MG63 (cell line): ENCODE data around the gene PRDM13. TPM values are rescaled to one million over a fixed set of nuclear protein-coding genes. Genes with fewer than 3 reads are reported as not detected.
"Not testable (repeated sequence)": the region's sequence is repeated elsewhere in the genome, so short reads cannot be mapped to it uniquely, and the experiment has no call there.

Experiments used
- DNase-seq: peaks from one replicate; pipeline ENCODE4 v3.0.0-alpha.2; 2020
- H3K27me3 ChIP-seq: fragments of 250-450 bp; sonication (Bioruptor Pico); 2 replicates; pipeline ENCODE4 v1.5.1; 2020; ENCODE audit warnings: mild to moderate bottlenecking, moderate library complexity
- H3K36me3 ChIP-seq: fragments of 250-450 bp; sonication (Bioruptor Pico); 2 replicates; pipeline ENCODE4 v1.5.1; 2020; ENCODE audit warnings: mild to moderate bottlenecking, moderate library complexity
- H3K4me3 ChIP-seq: fragments of 250-450 bp; sonication (Bioruptor Pico); 2 replicates; pipeline ENCODE4 v1.5.1; 2020; ENCODE audit warnings: mild to moderate bottlenecking, moderate library complexity
- H3K9me3 ChIP-seq: fragments of 250-450 bp; sonication (Bioruptor Pico); 2 replicates; pipeline ENCODE4 v1.5.1; 2020; ENCODE audit warnings: mild to moderate bottlenecking, moderate library complexity
- total RNA-seq: library from RNA; depleted of rRNA; stranded (reverse); fragments of >200 nt; shearing (Covaris generic); gene quantifications from 2 replicates; pipeline ENCODE4 v1.2.3, GENCODE V29; 2014; ENCODE audit warnings: low replicate concordance

PRDM13 gene
- total RNA-seq, 1 experiment from 2014 or later, result 0.07 TPM

DNA sequence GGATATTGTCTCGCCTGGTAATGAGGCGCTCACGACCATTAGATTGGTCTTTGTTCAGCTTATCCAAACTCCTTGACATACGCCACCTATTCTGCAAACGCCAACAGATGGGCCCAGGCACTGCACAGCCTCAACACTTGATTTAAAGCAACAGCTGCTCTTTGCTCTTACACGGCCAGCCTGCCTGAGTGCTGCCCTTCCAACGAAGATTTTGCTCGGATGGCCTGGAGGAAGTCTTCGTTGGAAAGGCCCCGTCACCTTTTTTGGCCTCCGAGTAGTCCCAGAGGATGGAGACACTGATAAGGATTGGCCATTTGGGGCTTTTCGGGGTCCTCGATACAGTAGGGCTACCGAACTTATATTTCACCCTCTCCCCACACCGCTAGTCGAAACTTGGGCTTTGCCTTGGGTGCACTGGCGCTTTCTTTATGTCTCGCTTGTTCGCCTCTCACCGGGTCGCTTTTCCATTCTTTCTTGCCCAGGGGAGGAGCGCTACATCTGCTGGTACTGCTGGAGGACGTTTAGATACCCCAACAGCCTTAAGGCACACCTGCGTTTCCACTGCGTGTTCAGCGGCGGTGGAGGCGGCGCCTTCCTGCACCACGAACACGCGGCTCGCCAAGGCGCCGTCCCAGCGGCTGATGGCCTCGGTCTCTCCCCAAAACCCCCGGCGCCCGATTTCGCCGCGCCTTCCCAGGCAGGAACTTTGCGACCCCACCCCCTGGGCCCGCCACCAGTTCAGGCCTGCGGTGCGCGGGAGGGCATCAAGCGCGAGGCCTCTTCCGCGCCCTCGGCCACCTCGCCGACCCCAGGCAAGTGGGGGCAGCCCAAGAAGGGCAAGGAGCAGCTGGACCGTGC is 6.1 kb downstream of the PRDM13 start:
- Histone ChIP-seq H3K9me3 (no peaks in the 10 kb centered on the region), H3K4me3 (peak overlapping the region; percentile 34)

DNA sequence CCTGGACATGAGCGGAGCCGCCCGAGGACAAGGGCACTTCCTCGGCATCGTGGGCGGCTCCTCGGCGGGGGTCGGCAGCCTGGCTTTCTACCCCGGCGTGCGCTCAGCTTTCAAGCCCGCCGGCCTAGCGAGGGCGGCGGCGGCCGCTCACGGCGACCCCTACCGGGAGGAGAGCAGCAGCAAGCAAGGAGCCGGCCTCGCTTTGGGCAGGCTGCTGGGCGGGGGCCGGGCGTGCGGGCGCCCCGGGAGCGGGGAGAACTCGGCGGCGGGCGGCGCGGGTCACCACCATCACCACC is 6.7 kb downstream of the PRDM13 start:
- Histone ChIP-seq H3K9me3 (no peaks in the 10 kb centered on the region), H3K27me3 (peaks cover 71% of the 10 kb centered on the region), H3K36me3 (no peaks in the 10 kb centered on the region), H3K4me3 (peak overlapping the region; percentile 34)
- peak; percentile 58 for DNase-seq

More for the DNA sequence above, 6.1 kb downstream of the PRDM13 start:
- Histone ChIP-seq H3K36me3 (no peaks in the 10 kb centered on the region), H3K27me3 (peaks cover 71% of the 10 kb centered on the region)
- no peak for DNase-seq

DNA sequence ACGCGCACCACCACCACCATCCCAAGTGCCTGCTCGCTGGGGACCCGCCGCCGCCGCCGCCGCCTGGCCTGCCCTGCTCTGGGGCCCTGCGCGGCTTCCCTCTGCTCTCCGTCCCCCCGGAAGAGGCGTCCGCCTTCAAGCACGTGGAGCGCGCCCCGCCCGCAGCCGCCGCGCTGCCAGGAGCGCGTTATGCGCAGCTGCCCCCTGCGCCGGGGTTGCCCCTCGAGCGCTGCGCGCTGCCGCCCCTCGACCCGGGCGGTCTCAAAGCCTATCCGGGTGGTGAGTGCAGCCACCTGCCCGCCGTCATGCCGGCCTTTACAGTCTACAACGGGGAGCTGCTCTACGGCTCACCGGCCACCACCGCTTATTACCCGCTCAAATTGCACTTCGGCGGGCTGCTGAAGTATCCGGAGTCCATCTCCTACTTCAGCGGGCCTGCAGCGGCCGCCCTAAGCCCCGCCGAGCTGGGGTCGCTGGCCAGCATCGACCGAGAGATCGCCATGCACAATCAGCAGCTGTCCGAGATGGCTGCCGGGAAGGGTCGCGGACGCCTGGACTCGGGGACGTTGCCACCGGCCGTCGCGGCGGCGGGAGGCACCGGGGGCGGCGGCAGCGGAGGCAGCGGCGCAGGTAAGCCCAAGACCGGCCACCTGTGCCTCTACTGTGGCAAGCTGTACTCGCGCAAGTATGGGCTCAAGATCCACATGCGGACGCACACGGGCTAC is 7.2 kb downstream of the PRDM13 start:
- peak overlapping the region; percentile 34 for H3K4me3 ChIP-seq
- H3K27me3 ChIP-seq, result peaks cover 72% of the 10 kb centered on the region
- peak; percentile 11 for DNase-seq
- H3K36me3 ChIP-seq, result no peaks in the 10 kb centered on the region
- no peaks in the 10 kb centered on the region for H3K9me3 ChIP-seq

DNA sequence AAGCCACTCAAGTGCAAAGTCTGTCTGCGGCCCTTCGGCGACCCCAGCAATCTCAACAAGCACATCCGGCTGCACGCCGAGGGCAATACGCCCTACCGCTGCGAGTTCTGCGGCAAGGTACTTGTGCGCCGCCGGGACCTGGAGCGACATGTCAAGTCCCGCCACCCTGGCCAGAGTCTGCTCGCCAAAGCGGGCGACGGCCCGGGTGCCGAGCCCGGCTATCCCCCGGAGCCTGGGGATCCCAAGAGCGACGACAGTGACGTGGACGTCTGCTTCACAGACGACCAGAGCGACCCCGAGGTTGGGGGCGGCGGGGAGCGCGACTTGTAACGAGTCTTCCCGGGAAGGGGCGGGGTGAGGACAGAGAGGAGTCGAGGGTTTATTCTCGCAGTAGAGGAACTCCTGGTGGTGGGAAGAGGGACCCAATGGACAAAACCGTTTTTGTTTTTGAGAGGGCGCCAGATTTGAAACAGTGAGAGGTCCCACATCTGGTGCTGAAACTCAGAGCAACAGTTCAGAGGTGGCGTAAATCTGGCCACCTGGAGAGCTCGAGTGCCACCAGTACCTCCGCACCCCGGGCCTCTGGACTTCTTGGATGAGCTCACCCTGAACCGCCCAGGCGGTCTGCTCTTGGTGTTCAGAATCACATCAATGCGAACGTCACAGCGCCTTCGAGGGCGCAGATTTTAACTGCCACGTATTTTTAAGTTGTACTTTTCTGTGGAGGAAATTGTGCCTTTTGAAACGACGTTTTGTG is 8.0 kb downstream of the PRDM13 start:
- peaks cover 80% of the 10 kb centered on the region for H3K27me3 ChIP-seq

DNA sequence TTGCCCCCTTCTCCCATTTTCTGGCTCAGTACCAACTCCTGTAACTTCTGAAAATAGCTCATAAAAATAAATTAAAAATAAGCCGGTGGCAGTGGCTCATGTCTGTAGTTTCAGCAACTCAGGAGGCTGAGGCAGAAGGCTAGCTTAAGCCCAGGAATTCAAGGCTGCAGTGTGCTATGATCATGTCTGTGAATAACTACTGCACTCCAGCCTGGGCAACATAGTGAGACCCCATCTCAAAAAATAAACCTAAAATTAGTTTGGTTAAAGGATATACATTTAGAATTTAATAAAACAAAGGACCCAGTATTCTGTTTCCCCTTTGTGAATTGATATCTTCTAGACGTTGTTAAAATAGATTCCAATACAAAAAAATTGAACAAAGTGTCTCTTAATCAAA is 10.5 kb downstream of the PRDM13 start:
- Histone ChIP-seq H3K9me3 (no peaks in the 10 kb centered on the region), H3K36me3 (no peaks in the 10 kb centered on the region), H3K27me3 (peaks cover 88% of the 10 kb centered on the region), H3K4me3 (no peak overlapping the region)
- DNase-seq, result no peak

More for the DNA sequence above, 8.0 kb downstream of the PRDM13 start:
- Histone ChIP-seq H3K36me3 (no peaks in the 10 kb centered on the region), H3K9me3 (no peaks in the 10 kb centered on the region), H3K4me3 (peak overlapping the region; percentile 34)
- DNase-seq, result peak; percentile 18

DNA sequence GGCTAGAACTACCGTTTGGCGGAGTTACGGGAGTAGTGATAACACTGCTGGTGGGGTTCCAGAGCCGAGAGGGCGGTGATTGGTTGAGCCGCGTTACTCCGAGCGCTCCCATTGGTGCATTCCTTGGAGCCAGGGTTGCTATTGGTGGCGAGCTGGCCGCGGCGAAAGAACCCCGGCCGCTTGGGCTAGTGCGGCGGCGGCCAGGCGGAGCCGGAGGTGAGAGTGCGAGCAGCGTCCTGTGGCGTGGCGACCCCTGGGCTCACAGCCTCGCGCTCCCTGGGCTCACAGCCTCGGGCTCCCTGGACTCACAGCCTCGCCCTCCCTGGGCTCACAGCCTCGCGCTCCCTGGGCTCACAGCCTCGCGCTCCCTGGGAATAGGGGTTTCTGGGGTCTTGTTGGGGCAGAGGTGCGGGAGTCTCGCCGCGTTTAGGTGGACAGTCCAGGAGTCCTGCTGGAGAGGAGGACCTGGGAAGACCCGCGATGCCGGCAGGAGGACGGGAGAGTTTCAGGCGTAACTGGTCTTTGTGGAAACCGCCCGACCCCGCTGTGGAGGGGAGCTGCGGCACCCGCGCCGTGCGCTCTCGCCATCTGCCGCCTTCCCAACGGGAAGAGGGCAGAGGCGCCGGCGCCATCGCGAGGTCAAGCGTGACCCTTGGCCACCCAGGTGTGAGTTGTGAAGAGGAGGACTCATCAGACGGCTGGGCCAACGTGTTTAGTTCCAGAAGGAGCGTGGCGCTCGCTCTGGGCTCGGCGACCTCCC is 12.2 kb downstream of the PRDM13 start:
- no peak for DNase-seq
- Histone ChIP-seq H3K9me3 (no peaks in the 10 kb centered on the region), H3K27me3 (peaks cover 82% of the 10 kb centered on the region), H3K4me3 (no peak overlapping the region), H3K36me3 (no peaks in the 10 kb centered on the region)

DNA sequence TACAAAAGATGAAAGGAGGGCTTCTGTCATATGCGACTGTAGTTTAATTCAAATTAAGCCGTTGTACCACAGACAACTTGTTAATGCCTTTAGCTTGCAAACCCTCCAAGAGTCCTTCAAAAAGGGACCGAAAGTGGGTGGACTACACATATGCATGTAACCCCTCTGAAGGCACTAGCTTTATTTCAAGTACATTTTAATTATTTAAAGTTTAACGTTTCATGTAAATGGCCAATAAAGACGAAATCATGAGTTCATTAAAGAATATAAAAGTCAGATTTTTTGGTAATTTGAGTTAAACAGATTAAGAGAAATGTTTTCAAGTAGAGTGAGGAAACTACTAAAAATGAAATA is 12.8 kb downstream of the PRDM13 start:
- DNase-seq, result no peak
- no peaks in the 10 kb centered on the region for H3K36me3 ChIP-seq
- H3K27me3 ChIP-seq, result peaks cover 77% of the 10 kb centered on the region
- no peaks in the 10 kb centered on the region for H3K9me3 ChIP-seq
- H3K4me3 ChIP-seq, result no peak overlapping the region

DNA sequence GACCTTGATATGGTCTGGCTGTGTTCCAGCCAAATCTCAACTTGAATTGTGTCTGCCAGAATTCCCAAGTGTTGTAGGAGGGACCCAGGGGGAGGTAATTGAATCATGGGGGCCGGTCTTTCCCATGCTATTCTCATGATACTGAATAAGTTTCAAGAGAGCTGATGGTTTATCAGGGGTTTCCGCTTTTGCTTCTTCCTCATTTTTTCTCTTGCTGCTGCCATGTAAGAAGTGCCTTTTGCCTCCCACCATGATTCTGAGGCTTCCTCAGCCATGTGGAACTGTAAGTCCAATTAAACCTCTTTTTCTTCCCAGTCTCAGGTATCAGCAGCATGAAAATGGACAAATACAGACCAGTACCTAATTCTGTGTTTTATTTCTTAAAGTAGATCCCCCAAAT is 15.4 kb downstream of the PRDM13 start:
- H3K27me3 ChIP-seq, result peaks cover 52% of the 10 kb centered on the region
- not testable (repeated sequence) for H3K4me3 ChIP-seq, H3K9me3 ChIP-seq, H3K36me3 ChIP-seq, DNase-seq

DNA sequence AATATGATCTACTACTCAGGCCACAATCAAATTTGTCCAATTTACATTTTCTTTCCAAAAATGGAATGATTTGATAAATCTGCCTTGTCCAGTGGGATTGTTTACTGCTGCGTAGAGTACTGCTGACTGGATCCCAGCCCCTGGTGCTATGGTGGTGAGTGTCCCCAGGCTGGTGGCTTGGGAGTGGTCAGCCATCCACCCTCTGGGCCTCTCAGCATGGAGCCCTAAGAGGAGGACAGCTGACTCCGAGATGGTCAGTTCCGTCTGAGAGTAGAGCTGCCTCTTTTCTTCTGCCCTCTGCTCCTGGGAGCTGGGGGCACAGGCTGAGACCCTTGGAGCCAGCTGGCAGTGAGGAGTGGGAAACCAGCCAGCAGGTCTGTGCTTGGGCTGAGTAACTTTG is 22.7 kb downstream of the PRDM13 start:
- H3K36me3 ChIP-seq, result no peaks in the 10 kb centered on the region
- peaks cover 7% of the 10 kb centered on the region for H3K27me3 ChIP-seq
- DNase-seq, result no peak
- no peak overlapping the region for H3K4me3 ChIP-seq
- no peaks in the 10 kb centered on the region for H3K9me3 ChIP-seq

DNA sequence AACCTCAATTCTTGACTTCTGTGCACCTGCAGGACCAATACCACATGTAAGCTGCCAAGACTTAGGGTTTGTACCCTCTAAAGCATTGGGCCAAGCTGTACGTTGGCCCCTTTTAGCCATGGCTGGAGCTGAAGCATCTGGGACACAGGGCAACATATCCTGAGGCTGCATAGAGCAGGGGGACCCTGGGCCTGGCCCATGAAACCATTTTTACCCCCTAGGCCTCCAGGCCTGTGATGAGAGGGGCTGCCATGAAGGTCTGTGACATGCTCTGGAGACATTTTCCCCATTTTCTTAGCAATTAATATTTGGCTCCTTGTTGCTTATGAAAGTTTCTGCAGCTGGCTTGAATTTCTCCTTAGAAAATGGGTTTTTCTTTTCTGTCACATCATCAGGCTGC is 31.0 kb downstream of the PRDM13 start:
- no peak for DNase-seq
- peaks cover 10% of the 10 kb centered on the region; the same call in 1 of the 2 replicates for H3K9me3 ChIP-seq
- H3K36me3 ChIP-seq, result no peaks in the 10 kb centered on the region
- no peak overlapping the region for H3K4me3 ChIP-seq
- H3K27me3 ChIP-seq, result 0 out of 2 replicates have a peak, but pooled peaks cover 4% of the 10 kb centered on the region

DNA sequence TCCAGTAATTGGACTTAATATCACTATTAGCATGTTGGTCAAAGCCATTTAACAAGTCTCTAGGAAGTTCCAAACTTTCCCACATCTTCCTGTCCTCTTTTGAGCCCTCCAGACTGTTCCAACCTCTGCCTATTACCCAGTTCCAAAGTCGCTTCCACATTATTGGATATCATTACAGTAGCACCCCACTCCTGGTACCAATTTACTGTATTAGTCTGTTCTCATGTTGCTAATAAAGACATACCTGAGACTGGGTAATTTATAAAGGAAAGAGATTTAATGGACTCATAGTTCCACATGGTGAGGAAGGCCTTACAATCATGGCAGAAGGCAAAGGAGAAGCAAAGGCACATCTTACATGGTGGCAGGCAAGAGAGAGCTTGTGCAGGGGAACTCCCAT is 31.7 kb downstream of the PRDM13 start:
- not testable (repeated sequence) for H3K36me3 ChIP-seq, H3K4me3 ChIP-seq, H3K9me3 ChIP-seq, DNase-seq, H3K27me3 ChIP-seq

DNA sequence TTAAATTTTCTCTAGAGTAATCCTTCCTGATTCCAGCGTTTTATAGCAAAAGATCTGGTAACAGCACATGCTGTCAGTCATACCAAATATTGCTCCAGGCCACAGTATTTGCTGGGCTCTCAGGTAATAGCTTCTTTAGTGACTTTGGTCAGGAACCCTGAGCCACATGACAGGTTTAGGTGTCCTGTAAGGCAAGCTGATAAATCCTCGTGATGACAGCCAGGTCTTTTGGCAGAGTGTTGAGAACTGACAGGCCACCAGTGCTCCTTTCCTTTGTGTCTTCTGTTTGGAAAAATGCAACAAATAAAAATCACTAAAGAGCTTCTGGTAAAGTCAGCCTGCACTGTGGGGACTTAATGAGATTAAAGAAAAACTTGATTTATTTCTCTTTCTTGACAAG is 34.6 kb downstream of the PRDM13 start:
- Histone ChIP-seq H3K27me3 (peaks cover 3% of the 10 kb centered on the region), H3K36me3 (no peaks in the 10 kb centered on the region), H3K9me3 (peaks cover 10% of the 10 kb centered on the region; the same call in 1 of the 2 replicates), H3K4me3 (no peak overlapping the region)
- DNase-seq, result no peak

DNA sequence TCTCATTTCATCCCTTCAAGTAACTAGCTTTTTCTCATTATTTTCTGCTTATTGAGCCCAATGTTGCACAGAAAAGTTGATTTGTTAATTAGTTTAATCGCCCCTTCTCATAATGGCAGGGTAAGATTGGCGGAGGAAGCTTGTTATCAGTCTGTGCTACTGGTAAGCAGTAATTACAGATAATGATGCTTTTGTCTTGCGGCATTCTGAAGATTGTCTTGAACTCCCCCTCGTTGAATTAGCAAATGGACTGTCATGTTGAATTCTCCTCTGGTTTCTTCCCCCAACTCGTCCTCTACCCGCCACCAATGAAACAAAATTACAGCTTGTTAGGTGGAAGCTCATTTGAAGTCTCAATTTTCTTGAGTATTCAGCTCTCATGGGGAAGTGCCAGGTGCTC is 39.4 kb downstream of the PRDM13 start:
- DNase-seq, result no peak
- peaks cover 9% of the 10 kb centered on the region for H3K27me3 ChIP-seq
- H3K36me3 ChIP-seq, result no peaks in the 10 kb centered on the region
- H3K9me3 ChIP-seq, result no peaks in the 10 kb centered on the region; the same call in 1 of the 2 replicates
- H3K4me3 ChIP-seq, result no peak overlapping the region

DNA sequence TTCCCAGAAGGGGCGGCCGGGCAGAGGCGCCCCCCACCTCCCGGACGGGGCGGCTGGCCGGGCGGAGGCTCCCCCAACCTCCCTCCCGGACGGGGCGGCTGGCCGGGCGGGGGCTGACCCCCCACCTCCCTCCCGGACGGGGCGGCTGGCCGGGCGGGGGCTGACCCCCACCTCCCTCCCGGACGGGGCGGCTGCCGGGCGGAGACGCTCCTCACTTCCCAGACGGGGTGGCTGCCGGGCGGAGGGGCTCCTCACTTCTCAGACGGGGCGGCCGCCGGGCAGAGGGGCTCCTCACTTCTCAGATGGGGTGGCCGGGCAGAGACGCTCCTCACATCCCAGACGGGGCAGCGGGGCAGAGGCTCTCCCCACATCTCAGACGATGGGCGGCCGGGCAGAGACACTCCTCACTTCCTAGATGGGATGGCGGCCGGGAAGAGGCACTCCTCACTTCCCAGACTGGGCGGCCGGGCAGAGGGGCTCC is 43.5 kb downstream of the PRDM13 start:
- not testable (repeated sequence) for DNase-seq, H3K4me3 ChIP-seq, H3K9me3 ChIP-seq, H3K27me3 ChIP-seq, H3K36me3 ChIP-seq

DNA sequence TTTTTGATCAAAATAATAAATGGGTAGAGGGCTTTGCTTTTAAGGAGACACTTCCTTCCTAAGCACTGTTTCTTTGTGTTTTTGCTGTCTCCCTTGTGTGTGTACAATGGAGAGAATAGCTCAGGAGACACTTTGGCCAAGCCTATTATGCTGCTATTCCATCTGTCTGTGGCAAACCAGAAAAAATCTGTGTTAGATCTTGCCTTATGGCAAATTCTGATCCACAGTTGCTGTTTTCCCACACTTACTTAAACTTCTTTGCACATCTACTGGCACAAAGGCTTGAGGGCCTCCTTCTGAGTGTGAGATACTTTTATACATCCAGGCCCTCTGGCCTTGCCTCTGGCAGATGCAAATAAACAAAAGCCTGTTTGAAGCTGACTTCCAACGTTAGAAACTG is 53.6 kb downstream of the PRDM13 start:
- DNase-seq, result no peak
- Histone ChIP-seq H3K4me3 (no peak overlapping the region), H3K36me3 (no peaks in the 10 kb centered on the region), H3K27me3 (no peaks in the 10 kb centered on the region), H3K9me3 (no peaks in the 10 kb centered on the region)

DNA sequence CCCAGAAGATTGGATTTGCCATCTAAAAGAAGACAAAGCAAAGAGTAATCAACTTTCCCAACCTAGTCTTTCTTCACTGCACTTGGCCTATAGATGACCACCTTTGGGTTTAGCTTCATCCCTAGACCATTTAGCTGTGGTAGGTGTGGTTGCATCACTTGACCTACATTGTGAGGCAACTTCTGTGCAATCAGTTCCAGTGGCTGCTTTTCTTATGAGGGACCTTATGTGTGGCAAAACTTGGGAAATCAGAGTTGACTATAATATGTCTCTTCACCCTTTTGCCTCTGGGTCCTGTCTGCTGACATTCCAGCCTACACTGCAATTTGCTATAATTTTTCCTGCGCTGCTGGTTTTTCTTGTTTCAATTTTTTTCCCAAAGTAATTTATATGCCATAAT is 55.2 kb downstream of the PRDM13 start:
- no peaks in the 10 kb centered on the region for H3K27me3 ChIP-seq
- H3K4me3 ChIP-seq, result no peak overlapping the region
- H3K9me3 ChIP-seq, result no peaks in the 10 kb centered on the region
- no peak for DNase-seq
- H3K36me3 ChIP-seq, result no peaks in the 10 kb centered on the region
